GM12873 (cell line): ENCODE data around the gene TSSK6.

Source experiments
- CTCF ChIP-seq: IDR thresholded peaks from 2 replicates; pipeline ENCODE4 v1.5.1; 2012; ENCODE audit warnings: low read depth, mild to moderate bottlenecking, moderate library complexity, low read length, control low read depth; ENCODE audit not compliant: insufficient read depth; ENCODE audit errors: missing control alignments

The TSSK6 gene

GRCh38 chr19:19533841-19534240 is 18.5 kb upstream of the TSSK6 start:
- no peak for TF ChIP-seq CTCF

GRCh38 chr19:19532806-19533701 is 17.7 kb upstream of the TSSK6 start:
- no peak for TF ChIP-seq CTCF

GRCh38 chr19:19531951-19532805 is 16.8 kb upstream of the TSSK6 start:
- peak; percentile 97 for TF ChIP-seq CTCF

- TF ChIP-seq CTCF, result no peak
These were observed 15.5 kb upstream of the TSSK6 start for GRCh38 chr19:19530889-19531288.

GRCh38 chr19:19530423-19530804 is 15.1 kb upstream of the TSSK6 start:
- TF ChIP-seq CTCF, result no peak

- no peak for TF ChIP-seq CTCF
These were observed 14.6 kb upstream of the TSSK6 start for GRCh38 chr19:19529783-19530422.
